H1 (cell line): ENCODE data around the gene PPM1M. TPM values are rescaled to one million over a fixed set of nuclear protein-coding genes. Genes with fewer than 3 reads are reported as not detected.

Experiments used
- CTCF ChIA-PET: fragments of 300-600 bp; sonication (Branson Sonifier 250); formaldehyde crosslinking; loops from one replicate; lab custom pipeline; 2021; ENCODE audit not compliant: partially characterized antibody; lab: Charles Lee
- POLR2A ChIA-PET: fragments of 300-600 bp; sonication (Branson Sonifier 250); formaldehyde crosslinking; loops from one replicate; lab custom pipeline; 2021; ENCODE audit warnings: inconsistent platforms; ENCODE audit not compliant: partially characterized antibody; lab: Charles Lee
- DNase-seq, 2 experiments: peaks; one replicate each; pipeline versions ENCODE4 v3.0.0 to v3.0.0-alpha.2; 2010 to 2022; ENCODE audit warnings: low spot score in 2 of 2, low read depth in 1 of 2, mixed read lengths in 1 of 2
- FAIRE-seq: peaks from 2 replicates; lab custom pipeline; 2011; peaks lifted over from hg19 to GRCh38; lab: Jason Lieb, UNC
- H2AFZ ChIP-seq: 2 replicates; pipeline ENCODE4 v1.8.1; 2012; ENCODE audit warnings: low read length, inconsistent platforms
- H2AK5ac ChIP-seq: 2 replicates; pipeline ENCODE4 v1.6.1; 2013; ENCODE audit warnings: low read depth, low read length
- H2BK120ac ChIP-seq: replicated peaks from 2 replicates; pipeline ENCODE3; 2013; ENCODE audit warnings: low read depth, low read length, inconsistent platforms
- H2BK12ac ChIP-seq: 2 replicates; pipeline ENCODE4 v1.6.1; 2013; ENCODE audit warnings: low read depth, low read length
- H2BK15ac ChIP-seq: 2 replicates; pipeline ENCODE4 v1.6.1; 2013; ENCODE audit warnings: low read length
- H2BK20ac ChIP-seq: 2 replicates; pipeline ENCODE4 v1.6.1; 2013; ENCODE audit warnings: low read length
- H2BK5ac ChIP-seq: 2 replicates; pipeline ENCODE4 v1.6.1; 2013; ENCODE audit warnings: low read depth, low read length
- H3K14ac ChIP-seq: 2 replicates; pipeline ENCODE4 v1.6.1; 2013; ENCODE audit warnings: inconsistent platforms; ENCODE audit not compliant: insufficient read length
- H3K18ac ChIP-seq: 2 replicates; pipeline ENCODE4 v1.6.1; 2013; ENCODE audit warnings: low read length; ENCODE audit errors: extremely low read depth
- H3K23ac ChIP-seq: 2 replicates; pipeline ENCODE4 v1.6.1; 2013; ENCODE audit warnings: inconsistent platforms; ENCODE audit not compliant: insufficient read length
- H3K23me2 ChIP-seq: 2 replicates; pipeline ENCODE4 v1.6.1; 2013; ENCODE audit warnings: low read depth, low read length
- H3K27ac ChIP-seq: 2 replicates; pipeline ENCODE4 v1.6.1; 2011; ENCODE audit warnings: low read depth, low read length, inconsistent platforms
- H3K27me3 ChIP-seq, 4 experiments: replicated peaks in 1 of 4; 1 replicate in 1 of 4; 2 replicates in 3 of 4; pipeline versions ENCODE4 v1.6.1 to v1.8.1; 2011 to 2013; ENCODE audit warnings: low read length in 3 of 4, mild to moderate bottlenecking in 3 of 4, inconsistent platforms in 2 of 4, mixed read lengths in 2 of 4, moderate library complexity in 1 of 4; ENCODE audit not compliant: control insufficient read depth in 3 of 4, insufficient read depth in 3 of 4; ENCODE audit errors: extremely low read depth in 1 of 4
- H3K36me3 ChIP-seq, 4 experiments: 2 replicates each; pipeline versions ENCODE4 v1.6.1 to v1.8.1; 2011 to 2013; ENCODE audit warnings: mild to moderate bottlenecking in 4 of 4, low read length in 3 of 4, moderate library complexity in 2 of 4, control low read depth in 1 of 4, inconsistent platforms in 1 of 4; ENCODE audit not compliant: insufficient read depth in 4 of 4, control insufficient read depth in 2 of 4
- H3K4ac ChIP-seq: replicated peaks from 2 replicates; pipeline ENCODE3; 2013; ENCODE audit warnings: low read length, low read depth, mixed read lengths, inconsistent platforms; ENCODE audit not compliant: insufficient read length
- H3K4me1 ChIP-seq, 4 experiments: replicated peaks in 1 of 4; 1 replicate in 1 of 4; 2 replicates in 3 of 4; pipeline versions ENCODE4 v1.6.1 to v1.8.1; 2011 to 2013; ENCODE audit warnings: low read length in 3 of 4, inconsistent platforms in 2 of 4, mixed read lengths in 1 of 4; ENCODE audit not compliant: insufficient read depth in 4 of 4, control insufficient read depth in 3 of 4
- H3K4me2 ChIP-seq, 2 experiments: 2 replicates each; pipeline versions ENCODE4 v1.6.1 to v1.8.1; 2011 to 2013; ENCODE audit warnings: low read depth in 2 of 2, low read length in 2 of 2, control low read depth in 1 of 2, inconsistent platforms in 1 of 2, mild to moderate bottlenecking in 1 of 2; ENCODE audit not compliant: insufficient read depth in 1 of 2
- H3K4me3 ChIP-seq, 4 experiments: fragments of 200-600, 300-600 bp in 1 of 4; sonication (generic), shearing (Covaris generic), sonication (Bioruptor Twin) in 1 of 4; 2 replicates each; pipeline versions ENCODE4 v1.5.1 to v1.8.1; 2011 to 2016; ENCODE audit warnings: low read length in 4 of 4, low read depth in 3 of 4, control low read depth in 2 of 4, inconsistent platforms in 2 of 4, mild to moderate bottlenecking in 2 of 4, mixed read lengths in 1 of 4, moderate library complexity in 1 of 4; ENCODE audit not compliant: insufficient read depth in 2 of 4; ENCODE audit errors: extremely low read depth in 1 of 4
- H3K56ac ChIP-seq: replicated peaks from 2 replicates; pipeline ENCODE3; 2013; ENCODE audit warnings: low read depth, mild to moderate bottlenecking, mixed read lengths, low read length, inconsistent platforms; ENCODE audit not compliant: insufficient read length
- H3K79me1 ChIP-seq: 2 replicates; pipeline ENCODE4 v1.6.1; 2013; ENCODE audit warnings: low read depth, low read length, control low read depth
- H3K79me2 ChIP-seq, 2 experiments: 2 replicates each; pipeline versions ENCODE4 v1.6.1 to v1.8.1; 2012 to 2013; ENCODE audit warnings: low read length in 2 of 2, mild to moderate bottlenecking in 2 of 2, inconsistent platforms in 1 of 2; ENCODE audit not compliant: insufficient read depth in 2 of 2, control insufficient read depth in 1 of 2
- H3K9ac ChIP-seq, 4 experiments: replicated peaks in 1 of 4; 1 replicate in 1 of 4; 2 replicates in 3 of 4; pipeline versions ENCODE4 v1.6.1 to v1.8.1; 2011 to 2013; ENCODE audit warnings: low read depth in 3 of 4, low read length in 3 of 4, control low read depth in 2 of 4, mild to moderate bottlenecking in 2 of 4, moderate library complexity in 2 of 4, inconsistent platforms in 1 of 4; ENCODE audit errors: extremely low read depth in 1 of 4
- H3K9me3 ChIP-seq, 2 experiments: 2 replicates each; pipeline versions ENCODE4 v1.6.1 to v1.8.1; 2012 to 2013; ENCODE audit warnings: mild to moderate bottlenecking in 2 of 2, moderate library complexity in 2 of 2, control low read depth in 1 of 2, inconsistent platforms in 1 of 2, low read depth in 1 of 2, low read length in 1 of 2, mixed read lengths in 1 of 2; ENCODE audit not compliant: insufficient read depth in 2 of 2
- H4K20me1 ChIP-seq, 2 experiments: replicated peaks in 1 of 2; 2 replicates each; pipeline versions ENCODE3 to v1.8.1; 2011 to 2013; ENCODE audit warnings: inconsistent platforms in 2 of 2, low read length in 2 of 2, mild to moderate bottlenecking in 1 of 2; ENCODE audit not compliant: insufficient read depth in 2 of 2, control insufficient read depth in 1 of 2
- H4K5ac ChIP-seq: 2 replicates; pipeline ENCODE4 v1.6.1; 2013; ENCODE audit warnings: low read length, low read depth, mixed read lengths, inconsistent platforms; ENCODE audit not compliant: insufficient read length
- H4K8ac ChIP-seq: 2 replicates; pipeline ENCODE4 v1.8.0; 2013; ENCODE audit warnings: mild to moderate bottlenecking, moderate library complexity, low read length, inconsistent platforms; ENCODE audit not compliant: insufficient read depth; ENCODE audit errors: extremely low read depth
- H4K91ac ChIP-seq: replicated peaks from 2 replicates; pipeline ENCODE3; 2013; ENCODE audit warnings: low read length, mixed read lengths, inconsistent platforms; ENCODE audit not compliant: insufficient read length
- CBX5 ChIP-seq: fragments of 300-800, 300-1000 bp; sonication (generic); IDR thresholded peaks from 2 replicates; pipeline ENCODE4 v1.7.1; 2016; ENCODE audit warnings: antibody characterized with exemption, low read length, low read depth
- CEBPB ChIP-seq: IDR thresholded peaks from 2 replicates; pipeline ENCODE4 v1.6.1; 2012; ENCODE audit warnings: low read depth, low read length
- CHD1 ChIP-seq: IDR thresholded peaks from 2 replicates; pipeline ENCODE4 v1.6.1; 2012; ENCODE audit warnings: low read depth, low read length, improper control_type of control experiment
- E2F6 ChIP-seq: IDR thresholded peaks from 2 replicates; pipeline ENCODE4 v1.6.1; 2012; ENCODE audit warnings: inconsistent platforms
- JUND ChIP-seq: IDR thresholded peaks from 2 replicates; pipeline ENCODE4 v1.6.1; 2011; ENCODE audit warnings: mild to moderate bottlenecking, improper control_type of control experiment, low read length
- POLR2AphosphoS5 ChIP-seq: IDR thresholded peaks from 2 replicates; pipeline ENCODE4 v1.6.1; 2011; ENCODE audit warnings: low read depth, low read length
- POU5F1 ChIP-seq: IDR thresholded peaks from 2 replicates; pipeline ENCODE4 v1.6.1; 2011; ENCODE audit warnings: low read depth, mild to moderate bottlenecking, low read length, moderate library complexity
- RNF2 ChIP-seq: fragments of 200-900, 300-1000 bp; sonication (generic); IDR thresholded peaks from 2 replicates; pipeline ENCODE4 v1.7.1; 2016; ENCODE audit warnings: borderline replicate concordance, low read depth, mild to moderate bottlenecking, antibody characterized with exemption, low read length; ENCODE audit not compliant: poor library complexity, severe bottlenecking; ENCODE audit errors: missing control alignments
- SAP30 ChIP-seq: fragments of 300-600 bp; sonication (generic); IDR thresholded peaks from 2 replicates; pipeline ENCODE4 v1.7.1; 2012; ENCODE audit warnings: low read length, moderate library complexity, mild to moderate bottlenecking, inconsistent platforms; ENCODE audit not compliant: insufficient read depth, insufficient replicate concordance
- SIX5 ChIP-seq: IDR thresholded peaks from 2 replicates; pipeline ENCODE4 v1.6.1; 2011; ENCODE audit warnings: mild to moderate bottlenecking, low read depth, low read length
- ZNF274 ChIP-seq: IDR thresholded peaks from 2 replicates; pipeline ENCODE4 v1.7.0; 2012; ENCODE audit warnings: low read length, borderline replicate concordance; ENCODE audit errors: extremely low read depth
- polyA plus RNA-seq, 7 experiments: library from polyadenylated mRNA; depleted of rRNA in 3 of 7; stranded (reverse) in 5 of 7; unstranded in 2 of 7; fragments of >200 nt in 5 of 7; fragments of 200-250 nt in 2 of 7; gene quantifications; 1 replicate in 5 of 7; 2 replicates in 1 of 7; 4 replicates in 1 of 7; pipeline versions ENCODE4 v1.2.1 to v1.2.3, GENCODE V29; 2011 to 2013; ENCODE audit warnings: missing spikeins in 2 of 7, mixed read lengths in 2 of 7
- total RNA-seq: library from RNA; stranded (reverse); fragmentation: NEBNext Ultra II Directional; extraction: Animal tissue kit (Norgen Biotek cat#: 25700); gene quantifications from 2 replicates; pipeline ENCODE4 v1.2.1, GENCODE V29; 2021
- TF ChIP-seq, protein P1 (sequence below), 3 experiments: IDR thresholded peaks; 1 replicate in 2 of 3; 2 replicates in 1 of 3; pipeline versions ENCODE4 v1.5.1 to v1.6.1; 2011; ENCODE audit warnings: low read length in 3 of 3, mild to moderate bottlenecking in 3 of 3, inconsistent platforms in 2 of 3, low read depth in 1 of 3, moderate library complexity in 1 of 3; ENCODE audit not compliant: insufficient read depth in 1 of 3; ENCODE audit errors: control extremely low read depth in 1 of 3

Gene PPM1M
- total and polyA plus RNA-seq, 2 of the 8 experiments (the other 6 are each of a cell fraction or from before 2014, with no cell fraction given) = 5.2 to 6.3 TPM

DNA sequence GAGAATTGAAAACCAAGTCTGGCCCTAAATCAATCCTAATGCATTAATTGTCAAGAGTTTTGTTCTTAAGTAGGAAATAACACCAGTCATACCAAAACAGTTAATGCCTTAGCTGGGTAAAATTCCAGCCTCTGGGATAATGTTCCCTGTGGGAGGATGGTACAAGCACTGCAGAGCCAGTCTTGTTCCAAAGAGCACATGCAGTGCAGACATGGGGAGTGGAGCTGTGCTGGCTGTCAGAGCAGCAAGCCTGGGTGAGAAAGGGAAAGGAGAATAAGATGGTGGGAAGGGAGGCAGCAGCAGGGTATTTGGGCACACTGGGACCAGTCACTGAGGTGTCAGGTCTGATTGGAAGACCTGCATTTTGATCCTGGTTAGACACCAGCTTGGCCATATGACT lies 35.5 kb upstream of the PPM1M start:
- no peak overlapping the region for H3K9ac ChIP-seq
- no peaks in the 10 kb centered on the region for H3K79me1 ChIP-seq
- H3K56ac ChIP-seq = no peak overlapping the region
- H3K4me2 ChIP-seq = no peak overlapping the region
- no peaks in the 10 kb centered on the region for H3K4me1 ChIP-seq
- no peak overlapping the region for H2BK120ac ChIP-seq
- ChIA-PET POLR2A (interaction anchor here (1.1 to 1.2 kb wide), 2 partner anchors 12 to 68 kb away, joined by 3 read pairs; no protein-coding TSS in a partner anchor), CTCF (interaction anchor here (0.8 to 20.4 kb wide), 4 partner anchors 11 to 208 kb away, joined by 3 to 336 read pairs (median 28); partner anchors contain the start of gene TWF2)
- H2AFZ ChIP-seq = no peak overlapping the region
- no peak overlapping the region for H3K4ac ChIP-seq
- no peaks in the 10 kb centered on the region for H3K79me2 ChIP-seq
- no peak overlapping the region for H3K4me3 ChIP-seq
- H3K14ac ChIP-seq = no peak overlapping the region
- H3K27ac ChIP-seq = no peak overlapping the region
- no peak overlapping the region for H2BK15ac ChIP-seq
- H3K18ac ChIP-seq = no peak overlapping the region
- H4K20me1 ChIP-seq = peaks cover 0 to 8% of the 10 kb centered on the region in 2 experiments
- peaks cover 38 to 93% (median 78%) of the 10 kb centered on the region in 4 experiments for H3K36me3 ChIP-seq
- FAIRE-seq (no peak), DNase-seq (no peak)
- no peak overlapping the region for H2BK12ac ChIP-seq
- H3K27me3 ChIP-seq = no peaks in the 10 kb centered on the region
- no peak overlapping the region for H3K23ac ChIP-seq
- no peak overlapping the region for H2BK20ac ChIP-seq
- H3K23me2 ChIP-seq = no peaks in the 10 kb centered on the region
- H4K91ac ChIP-seq = no peak overlapping the region
- no peak overlapping the region for H4K5ac ChIP-seq
- H3K9me3 ChIP-seq = no peaks in the 10 kb centered on the region
- H4K8ac ChIP-seq = no peak overlapping the region
- H2AK5ac ChIP-seq = no peak overlapping the region
- no peak overlapping the region for H2BK5ac ChIP-seq
- TF ChIP-seq E2F6 = no peak
- no peak for TF ChIP-seq ZNF274
- TF ChIP-seq POLR2AphosphoS5 = no peak
- no peak for TF ChIP-seq CBX5
- no peak for TF ChIP-seq SAP30
- TF ChIP-seq CEBPB = no peak
- TF ChIP-seq CHD1 = no peak
- TF ChIP-seq JUND = no peak
- TF ChIP-seq RNF2 = no peak
- TF ChIP-seq POU5F1 = no peak
- TF ChIP-seq SIX5 = no peak
- TF ChIP-seq, protein P1, sequence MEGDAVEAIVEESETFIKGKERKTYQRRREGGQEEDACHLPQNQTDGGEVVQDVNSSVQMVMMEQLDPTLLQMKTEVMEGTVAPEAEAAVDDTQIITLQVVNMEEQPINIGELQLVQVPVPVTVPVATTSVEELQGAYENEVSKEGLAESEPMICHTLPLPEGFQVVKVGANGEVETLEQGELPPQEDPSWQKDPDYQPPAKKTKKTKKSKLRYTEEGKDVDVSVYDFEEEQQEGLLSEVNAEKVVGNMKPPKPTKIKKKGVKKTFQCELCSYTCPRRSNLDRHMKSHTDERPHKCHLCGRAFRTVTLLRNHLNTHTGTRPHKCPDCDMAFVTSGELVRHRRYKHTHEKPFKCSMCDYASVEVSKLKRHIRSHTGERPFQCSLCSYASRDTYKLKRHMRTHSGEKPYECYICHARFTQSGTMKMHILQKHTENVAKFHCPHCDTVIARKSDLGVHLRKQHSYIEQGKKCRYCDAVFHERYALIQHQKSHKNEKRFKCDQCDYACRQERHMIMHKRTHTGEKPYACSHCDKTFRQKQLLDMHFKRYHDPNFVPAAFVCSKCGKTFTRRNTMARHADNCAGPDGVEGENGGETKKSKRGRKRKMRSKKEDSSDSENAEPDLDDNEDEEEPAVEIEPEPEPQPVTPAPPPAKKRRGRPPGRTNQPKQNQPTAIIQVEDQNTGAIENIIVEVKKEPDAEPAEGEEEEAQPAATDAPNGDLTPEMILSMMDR (IDR thresholded peaks at IDR 0.05; ENCODE audit: control extremely low read depth in 1 of 3, insufficient read depth in 1 of 3, low read depth in 1 of 3, low read length in 3 of 3) = no peak
